Stimulated activated naive CD4-positive, alpha-beta T cell treated with Interleukin-2 at 50 U/mL for 16 hours (primary cell): ENCODE data around the gene DCUN1D4.
"Not testable (repeated sequence)": the region's sequence is repeated elsewhere in the genome, so short reads cannot be mapped to it uniquely, and the experiment has no call there.

ENCODE experiments used
- DNase-seq: peaks from one replicate; lab custom pipeline; 2025; lab: John Stamatoyannopoulos, UW

DCUN1D4 gene

DNA sequence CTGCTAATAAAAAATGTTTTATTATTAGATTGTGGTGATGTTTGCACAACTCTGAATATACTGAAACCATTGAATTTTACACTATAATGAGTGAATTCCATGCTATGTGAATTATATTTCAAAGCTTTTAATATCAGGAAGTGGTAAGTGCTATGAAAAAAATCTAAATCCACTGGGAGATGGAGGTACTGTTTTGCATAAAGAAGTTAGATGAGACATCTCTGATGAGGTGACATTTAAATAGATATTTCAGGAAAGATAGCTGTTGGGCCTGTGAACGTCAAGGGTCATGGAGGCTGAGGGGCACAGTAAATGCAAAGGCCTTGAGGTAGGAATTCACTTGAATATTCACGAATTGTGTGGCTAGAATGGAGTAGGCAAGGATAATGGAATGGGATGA, 12.3 kb downstream of the DCUN1D4 start:
- no peak for DNase-seq

- no peak for DNase-seq
Observed at GRCh38 chr4:51855751-51856150, 12.8 kb downstream of the DCUN1D4 start.

DNA sequence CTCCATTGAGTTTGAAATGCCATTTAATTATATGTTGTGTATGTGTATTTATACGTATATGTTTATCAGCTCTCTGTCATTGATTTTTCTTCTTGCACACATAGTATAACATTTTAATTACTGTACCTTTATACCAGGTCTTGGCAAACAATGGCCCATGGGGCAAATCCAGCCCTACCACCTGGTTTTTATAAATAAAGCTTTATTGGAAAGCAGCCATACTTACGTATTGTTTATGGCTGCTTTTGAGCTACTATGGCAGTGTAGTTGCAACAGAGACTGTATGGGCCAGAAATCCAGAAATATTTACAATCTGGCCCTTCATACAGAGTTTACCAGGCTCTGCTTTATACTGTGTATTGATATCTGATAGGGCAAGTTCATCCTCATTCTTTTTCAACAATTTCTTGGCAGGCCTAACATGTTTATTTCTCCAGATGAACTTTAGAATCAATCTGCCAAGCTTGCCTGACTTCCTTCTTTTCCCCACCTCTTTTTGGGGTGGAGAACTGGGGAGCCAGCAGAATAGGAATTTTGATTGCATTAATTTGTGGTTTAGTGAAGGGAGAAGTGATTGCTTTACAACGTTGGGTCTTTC, 15.8 kb downstream of the DCUN1D4 start:
- DNase-seq: no peak

DNA sequence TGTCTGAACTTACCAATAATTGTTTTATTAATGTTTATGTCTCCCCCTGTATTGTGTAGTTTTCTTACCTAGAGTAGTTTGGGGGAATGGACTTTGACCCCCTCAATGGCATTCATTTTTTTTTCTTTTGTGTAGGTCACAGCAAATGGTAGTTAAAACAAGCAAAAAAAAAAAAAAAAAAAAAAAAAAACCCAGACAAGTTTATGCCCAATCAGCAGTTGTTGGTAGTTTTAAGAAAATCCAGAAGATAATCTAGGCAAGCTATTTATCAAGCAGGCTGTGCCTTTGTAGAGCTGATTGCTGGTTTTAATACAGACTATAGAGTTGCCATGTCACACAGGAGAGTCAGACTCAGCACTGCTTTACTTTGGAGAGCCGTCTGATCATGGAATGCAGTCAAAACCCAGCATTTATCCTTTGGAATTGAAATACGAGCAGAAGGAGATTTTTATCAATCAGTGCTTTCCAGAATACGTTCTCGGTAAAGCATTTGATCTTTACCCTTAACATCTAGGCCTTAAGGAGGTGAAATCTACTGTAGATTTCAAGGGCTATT, 16.6 kb downstream of the DCUN1D4 start:
- no peak for DNase-seq

DNA sequence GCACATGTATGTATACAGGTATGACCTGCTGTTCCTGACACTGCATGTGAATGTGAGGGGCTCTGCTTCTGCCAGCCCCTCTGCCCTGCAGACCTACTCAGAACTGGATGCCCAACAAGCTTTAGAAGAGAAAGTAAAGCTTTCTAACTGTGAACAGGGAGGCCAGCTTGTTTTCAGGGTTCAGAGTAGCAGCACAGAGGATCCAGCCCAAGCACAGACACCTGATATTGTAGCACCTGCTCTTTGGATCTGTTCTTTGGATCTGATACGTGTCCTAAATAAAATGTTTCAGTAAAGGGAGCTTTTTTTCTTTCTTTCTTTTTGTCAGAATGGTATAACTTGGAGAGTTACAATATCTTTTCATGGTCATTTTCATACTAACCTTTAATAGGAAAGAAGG, 19.2 kb downstream of the DCUN1D4 start:
- DNase-seq: no peak

- no peak for DNase-seq
Observed at GRCh38 chr4:51862781-51863180, 19.8 kb downstream of the DCUN1D4 start.

- no peak for DNase-seq
Observed at GRCh38 chr4:51865717-51866116, 22.8 kb downstream of the DCUN1D4 start.

DNA sequence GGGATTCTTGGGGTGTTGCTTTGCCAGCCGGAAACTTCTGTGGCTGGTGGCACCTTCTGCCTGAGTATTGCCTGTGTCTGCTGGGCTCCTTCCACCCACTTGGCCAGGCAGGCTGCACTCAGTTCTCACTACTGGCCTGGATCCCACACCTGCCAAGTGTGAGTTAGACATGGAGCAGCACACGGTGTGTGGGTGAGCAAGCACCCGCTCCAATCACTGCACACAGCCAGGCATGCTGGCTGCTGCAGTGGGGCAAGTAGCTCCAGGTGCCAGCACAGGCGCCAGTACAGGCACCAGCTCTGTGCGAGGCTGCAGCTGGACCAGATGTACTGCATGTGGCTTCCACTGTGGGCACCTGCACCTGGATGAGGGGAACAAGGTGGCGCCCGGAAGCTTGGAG, 23.9 kb downstream of the DCUN1D4 start:
- no peak for DNase-seq

DNA sequence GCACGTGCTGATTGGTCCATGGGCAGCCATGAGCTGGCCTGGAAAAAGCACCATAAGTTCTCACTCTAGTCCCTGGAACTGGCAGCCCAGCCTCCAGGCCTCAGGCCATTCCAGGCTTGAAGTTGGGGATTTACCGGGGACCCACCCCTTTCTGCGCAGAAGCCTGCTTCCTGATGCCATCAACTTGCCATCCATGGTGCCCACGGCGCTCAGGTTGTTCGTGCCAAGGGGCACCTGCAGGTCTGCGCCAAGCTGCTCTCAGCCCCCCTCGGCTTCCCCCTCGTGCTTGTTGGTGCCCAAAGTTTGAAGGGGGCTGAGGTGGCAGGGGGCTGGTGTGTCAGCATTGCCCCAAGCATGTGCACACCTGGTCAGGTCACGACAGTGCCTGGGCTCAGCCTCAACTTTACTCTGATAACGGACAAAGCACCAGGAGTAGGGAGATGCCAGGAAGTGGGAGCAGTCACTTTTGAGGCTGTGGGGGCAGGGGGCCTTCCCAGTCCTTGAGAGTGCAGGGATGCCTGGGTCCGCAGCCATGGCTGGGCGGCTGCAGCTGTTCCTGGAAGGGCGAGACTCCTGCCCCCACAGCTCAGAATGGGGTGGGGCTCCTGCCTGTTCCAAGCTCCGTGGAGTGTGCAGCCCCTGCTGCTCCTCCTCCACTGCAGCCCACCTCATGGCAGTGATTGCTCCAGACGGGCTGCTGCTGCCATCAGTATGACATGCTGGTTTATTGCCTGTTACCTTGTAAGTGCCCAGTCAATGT, 24.9 kb downstream of the DCUN1D4 start:
- no peak for DNase-seq

DNA sequence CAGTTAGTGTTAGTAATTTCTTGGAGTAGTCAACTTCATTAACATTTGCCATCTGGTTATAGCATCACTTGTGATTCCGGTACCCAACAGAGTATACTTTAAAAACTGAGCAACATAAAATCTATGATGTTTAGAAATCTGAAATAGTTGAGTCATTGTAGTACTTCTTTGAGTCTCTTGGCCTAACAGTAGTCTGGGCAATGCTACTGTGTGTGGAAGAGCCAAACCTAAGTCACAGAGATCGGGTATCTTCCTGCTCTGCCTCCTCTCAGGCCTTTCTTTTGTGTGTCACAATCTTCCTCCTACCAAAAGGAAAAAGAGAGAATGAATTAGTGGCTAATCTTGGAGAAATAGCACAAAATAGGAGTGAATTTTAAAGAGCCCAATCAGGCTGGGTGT, 25.5 kb downstream of the DCUN1D4 start:
- no peak for DNase-seq

GRCh38 chr4:51870441-51871188, 27.7 kb downstream of the DCUN1D4 start:
- DNase-seq: no peak

- DNase-seq: no peak
Observed at GRCh38 chr4:51872283-51872997, 29.5 kb downstream of the DCUN1D4 start.

DNA sequence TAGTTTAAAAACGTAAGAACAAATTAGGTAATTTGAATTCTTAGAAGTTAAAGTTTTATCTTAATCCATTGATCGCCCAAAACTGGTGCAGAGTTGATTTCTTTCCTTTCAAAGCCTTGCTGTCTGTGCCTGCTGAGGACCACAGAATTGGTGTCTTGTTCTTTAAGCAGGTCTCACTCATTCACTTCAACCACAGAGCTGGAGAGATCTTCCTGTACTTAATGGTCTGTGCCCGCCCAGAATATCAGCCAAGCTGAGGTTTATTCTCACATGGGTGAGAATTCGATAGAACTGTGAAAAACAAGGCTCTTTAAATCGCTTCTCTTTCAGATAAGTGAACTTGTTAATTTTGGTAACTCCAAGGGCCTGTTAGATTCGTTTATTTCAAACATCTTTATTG, 31.6 kb downstream of the DCUN1D4 start:
- no peak for DNase-seq

GRCh38 chr4:51878431-51878830, 35.5 kb downstream of the DCUN1D4 start:
- DNase-seq: no peak

- DNase-seq: no peak
Observed at GRCh38 chr4:51880016-51880915, 37.3 kb downstream of the DCUN1D4 start.

DNA sequence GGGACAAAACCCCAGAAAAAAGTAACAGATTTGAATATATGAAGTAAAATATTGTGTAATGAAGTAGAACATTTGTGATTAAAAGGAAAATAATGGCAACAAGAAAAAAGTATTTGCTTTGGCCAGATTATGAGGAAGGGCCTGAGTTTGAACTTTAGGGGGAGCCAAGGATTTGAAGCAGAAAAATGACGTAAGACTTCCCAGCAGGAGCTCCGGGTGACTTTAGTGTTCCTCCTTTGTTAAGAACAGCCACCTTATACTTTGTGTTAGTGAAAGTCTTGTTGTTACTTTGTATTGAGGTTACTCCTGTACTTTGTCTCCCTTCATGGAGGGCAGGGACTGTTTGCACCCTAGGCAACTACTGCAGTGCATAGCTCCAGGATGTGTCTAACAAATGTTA, 41.1 kb downstream of the DCUN1D4 start:
- DNase-seq: no peak

DNA sequence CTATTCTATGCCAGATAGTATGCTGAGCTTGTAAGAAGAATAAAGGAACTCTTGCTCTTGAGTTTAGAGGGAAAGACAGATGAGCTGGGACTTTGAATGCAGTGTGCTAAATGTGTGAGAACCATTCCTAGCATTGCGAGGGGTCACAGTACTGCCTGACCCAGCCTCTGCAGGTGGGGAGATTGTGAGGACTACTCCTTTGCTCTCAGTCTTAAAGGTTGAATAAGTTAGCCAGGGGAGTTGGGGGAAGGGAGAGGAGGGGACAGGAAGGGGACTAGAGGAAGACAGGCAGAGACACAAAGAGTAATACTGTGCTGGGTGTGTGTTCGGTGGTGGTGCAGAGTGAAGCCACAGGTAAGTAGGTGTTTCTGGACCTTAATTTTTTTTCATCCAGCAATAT, 41.7 kb downstream of the DCUN1D4 start:
- DNase-seq: no peak

- DNase-seq: no peak
Observed at GRCh38 chr4:51885363-51885762, 42.4 kb downstream of the DCUN1D4 start.

- no peak for DNase-seq
Observed at GRCh38 chr4:51890760-51891159, 47.8 kb downstream of the DCUN1D4 start.

GRCh38 chr4:51893402-51893801, 50.4 kb downstream of the DCUN1D4 start:
- DNase-seq: not testable (repeated sequence)

DNA sequence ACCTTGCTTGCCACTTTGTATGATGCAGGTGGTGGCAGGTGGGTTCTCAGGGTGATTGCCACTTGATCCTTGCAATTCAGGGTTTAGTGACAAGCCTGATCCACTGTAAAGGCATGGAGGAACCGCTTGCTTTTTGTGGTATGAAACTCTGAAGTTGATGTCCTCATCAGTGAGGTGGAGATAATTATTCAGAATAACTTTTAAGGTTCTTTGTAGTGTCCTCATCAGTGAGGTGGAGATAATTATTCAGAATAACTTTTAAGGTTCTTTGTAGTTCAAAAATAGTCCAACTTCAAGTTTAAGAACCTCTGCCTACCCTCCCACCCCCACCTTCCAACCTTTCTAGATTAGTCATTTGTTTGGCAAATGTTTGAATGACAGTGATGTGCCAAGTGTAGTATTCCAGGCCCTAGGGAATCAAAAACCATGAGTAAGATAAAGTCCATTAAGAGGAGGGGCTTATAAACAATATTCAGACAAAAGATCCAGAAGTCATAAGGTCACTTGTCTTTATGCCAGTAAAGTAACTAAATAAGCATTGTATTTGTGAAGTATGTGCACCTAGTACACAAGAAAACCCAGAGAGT, 51.2 kb downstream of the DCUN1D4 start:
- DNase-seq: no peak
